ENCODE measurements around the gene RABGAP1. TPM values are rescaled to one million over a fixed set of nuclear protein-coding genes. Genes with fewer than 3 reads are reported as not detected.

The RABGAP1 gene
- total RNA-seq, 2 experiments from 2014 or later, result 19.8 to 22.0 TPM

- ChIA-PET CTCF (interaction anchor here (1.4 to 1.6 kb wide), 2 partner anchors 9 to 329 kb away, joined by 3 to 5 read pairs; no protein-coding TSS in a partner anchor), POLR2A (no interaction called here)
- Mint-ChIP-seq H3K36me3 (ENCODE audit: low read depth) (peaks cover 13% of the 10 kb centered on the region), H3K4me3 (no peak overlapping the region), H3K4me1 (ENCODE audit: low read depth) (no peaks in the 10 kb centered on the region), H3K27ac (no peak overlapping the region), H3K9me3 (no peaks in the 10 kb centered on the region), H3K27me3 (no peaks in the 10 kb centered on the region)
- intact Hi-C loops (cut with micrococcal nuclease), result no loop called here
- DNase-seq (no peak), ATAC-seq (no peak)
- TF ChIP-seq, protein P1, sequence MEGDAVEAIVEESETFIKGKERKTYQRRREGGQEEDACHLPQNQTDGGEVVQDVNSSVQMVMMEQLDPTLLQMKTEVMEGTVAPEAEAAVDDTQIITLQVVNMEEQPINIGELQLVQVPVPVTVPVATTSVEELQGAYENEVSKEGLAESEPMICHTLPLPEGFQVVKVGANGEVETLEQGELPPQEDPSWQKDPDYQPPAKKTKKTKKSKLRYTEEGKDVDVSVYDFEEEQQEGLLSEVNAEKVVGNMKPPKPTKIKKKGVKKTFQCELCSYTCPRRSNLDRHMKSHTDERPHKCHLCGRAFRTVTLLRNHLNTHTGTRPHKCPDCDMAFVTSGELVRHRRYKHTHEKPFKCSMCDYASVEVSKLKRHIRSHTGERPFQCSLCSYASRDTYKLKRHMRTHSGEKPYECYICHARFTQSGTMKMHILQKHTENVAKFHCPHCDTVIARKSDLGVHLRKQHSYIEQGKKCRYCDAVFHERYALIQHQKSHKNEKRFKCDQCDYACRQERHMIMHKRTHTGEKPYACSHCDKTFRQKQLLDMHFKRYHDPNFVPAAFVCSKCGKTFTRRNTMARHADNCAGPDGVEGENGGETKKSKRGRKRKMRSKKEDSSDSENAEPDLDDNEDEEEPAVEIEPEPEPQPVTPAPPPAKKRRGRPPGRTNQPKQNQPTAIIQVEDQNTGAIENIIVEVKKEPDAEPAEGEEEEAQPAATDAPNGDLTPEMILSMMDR (IDR thresholded peaks at IDR 0.05), result no peak
Measured at GRCh38 chr9:123020796-123021195, 80.0 kb downstream of the RABGAP1 start.

- H3K36me3 Mint-ChIP-seq (ENCODE audit: low read depth), result peaks cover 27% of the 10 kb centered on the region
- CTCF ChIA-PET, result no interaction called here
- peaks cover 4% of the 10 kb centered on the region for H3K4me1 Mint-ChIP-seq (ENCODE audit: low read depth)
- no peaks in the 10 kb centered on the region for H3K9me3 Mint-ChIP-seq
- ATAC-seq (no peak), DNase-seq (no peak)
- H3K27ac Mint-ChIP-seq, result no peak overlapping the region
- POLR2A ChIA-PET, result interaction anchor here (0.8 kb wide), 1 partner anchor 147 kb away, joined by 3 read pairs; no protein-coding TSS in a partner anchor
- TF ChIP-seq, protein P1 (IDR thresholded peaks at IDR 0.05), result no peak
- H3K27me3 Mint-ChIP-seq, result no peaks in the 10 kb centered on the region
- no peak overlapping the region for H3K4me3 Mint-ChIP-seq
- intact Hi-C loops (cut with micrococcal nuclease), result no loop called here
Measured at GRCh38 chr9:123026425-123026824, 85.6 kb downstream of the RABGAP1 start.

DNA sequence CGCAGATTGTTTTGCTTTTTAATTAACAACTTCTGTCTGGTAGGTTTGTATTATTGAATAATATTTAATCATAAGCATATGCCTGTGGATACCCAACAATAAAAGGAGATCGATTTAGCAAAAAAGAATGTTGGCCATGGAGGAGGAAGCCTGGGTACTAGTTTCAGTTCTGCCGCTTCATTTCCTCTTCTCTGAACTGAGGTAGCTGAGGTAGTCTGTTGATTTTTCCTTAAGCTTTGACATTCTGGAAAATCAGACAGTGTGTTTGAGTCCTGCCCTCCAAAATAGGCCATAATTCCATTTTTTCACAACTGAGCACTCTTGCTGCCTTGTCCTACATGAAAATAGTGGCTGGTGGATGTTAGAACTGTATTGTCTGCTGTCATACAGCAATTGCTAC lies 86.7 kb downstream of the RABGAP1 start:
- peaks cover 22% of the 10 kb centered on the region for H3K36me3 Mint-ChIP-seq (ENCODE audit: low read depth)
- H3K27ac Mint-ChIP-seq, result no peak overlapping the region
- ATAC-seq, result no peak

GRCh38 chr9:123028136-123028535 lies 87.3 kb downstream of the RABGAP1 start:
- POLR2A ChIA-PET, result no interaction called here
- TF ChIP-seq, protein P1 (IDR thresholded peaks at IDR 0.05), result no peak
- ATAC-seq, result no peak
- Mint-ChIP-seq H3K27me3 (no peaks in the 10 kb centered on the region), H3K4me1 (ENCODE audit: low read depth) (peaks cover 4% of the 10 kb centered on the region), H3K4me3 (no peak overlapping the region), H3K9me3 (no peaks in the 10 kb centered on the region), H3K27ac (no peak overlapping the region), H3K36me3 (ENCODE audit: low read depth) (peaks cover 18% of the 10 kb centered on the region)
- CTCF ChIA-PET, result no interaction called here
- intact Hi-C loops (cut with micrococcal nuclease), result no loop called here
- DNase-seq, result no peak

More for the DNA sequence above, 86.7 kb downstream of the RABGAP1 start:
- no peaks in the 10 kb centered on the region for H3K27me3 Mint-ChIP-seq
- POLR2A ChIA-PET, result interaction anchor here (0.8 kb wide), 1 partner anchor 148 kb away, joined by 3 read pairs; no protein-coding TSS in a partner anchor
- CTCF ChIA-PET, result no interaction called here
- intact Hi-C loops (cut with micrococcal nuclease), result no loop called here
- DNase-seq, result no peak
- TF ChIP-seq, protein P1 (IDR thresholded peaks at IDR 0.05), result no peak
- H3K4me1 Mint-ChIP-seq (ENCODE audit: low read depth), result peaks cover 4% of the 10 kb centered on the region
- no peak overlapping the region for H3K4me3 Mint-ChIP-seq
- H3K9me3 Mint-ChIP-seq, result no peaks in the 10 kb centered on the region

- Mint-ChIP-seq H3K9me3 (no peaks in the 10 kb centered on the region), H3K4me1 (ENCODE audit: low read depth) (peaks cover 4% of the 10 kb centered on the region)
Measured at GRCh38 chr9:123028973-123029372, 88.2 kb downstream of the RABGAP1 start.

More at GRCh38 chr9:123028973-123029372, 88.2 kb downstream of the RABGAP1 start:
- Mint-ChIP-seq H3K27me3 (no peaks in the 10 kb centered on the region), H3K27ac (no peak overlapping the region), H3K4me3 (no peak overlapping the region), H3K36me3 (ENCODE audit: low read depth) (peaks cover 18% of the 10 kb centered on the region)
- DNase-seq (no peak), ATAC-seq (no peak)
- TF ChIP-seq, protein P1 (IDR thresholded peaks at IDR 0.05), result no peak
- intact Hi-C loops (cut with micrococcal nuclease), result no loop called here
- CTCF ChIA-PET, result interaction anchor here (1.0 kb wide), 1 partner anchor 8 kb away, joined by 3 read pairs; no protein-coding TSS in a partner anchor
- POLR2A ChIA-PET, result no interaction called here
